ENCODE data around the gene BLTP2. TPM values are rescaled to one million over a fixed set of nuclear protein-coding genes. Genes with fewer than 3 reads are reported as not detected.

The BLTP2 gene
- total RNA-seq, 1 donor from 2014 or later: 65.6 TPM

DNA sequence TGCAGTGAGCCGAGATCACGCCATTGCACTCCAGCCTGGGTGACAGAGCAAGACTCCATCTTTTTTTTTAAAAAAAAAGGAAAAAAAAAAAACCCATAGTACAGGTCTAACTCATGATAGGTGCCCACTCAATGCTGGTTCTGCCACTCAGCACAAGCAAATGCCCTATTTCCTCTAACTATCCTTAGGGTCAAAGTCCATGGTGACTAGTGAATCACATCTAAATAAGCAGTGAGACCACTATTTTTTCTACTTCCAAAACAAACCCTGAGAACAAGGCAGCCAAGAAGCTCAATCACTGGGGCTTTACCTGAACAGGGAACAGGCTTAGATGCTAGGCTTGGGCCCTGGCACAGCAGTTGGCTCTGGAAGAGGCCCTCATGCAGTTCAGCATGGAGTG lies 3.4 kb downstream of the BLTP2 start:
- no peaks in the 10 kb centered on the region for H3K27me3 ChIP-seq
- H3K4me1 ChIP-seq: peaks cover 34% of the 10 kb centered on the region
- TF ChIP-seq POLR2A (IDR thresholded peaks at IDR 0.05): no peak
- no peak for TF ChIP-seq POLR2AphosphoS5 (IDR thresholded peaks at IDR 0.05; ENCODE audit: insufficient read depth in 1 of 2, low read depth in 1 of 2)
- TF ChIP-seq, protein P1, sequence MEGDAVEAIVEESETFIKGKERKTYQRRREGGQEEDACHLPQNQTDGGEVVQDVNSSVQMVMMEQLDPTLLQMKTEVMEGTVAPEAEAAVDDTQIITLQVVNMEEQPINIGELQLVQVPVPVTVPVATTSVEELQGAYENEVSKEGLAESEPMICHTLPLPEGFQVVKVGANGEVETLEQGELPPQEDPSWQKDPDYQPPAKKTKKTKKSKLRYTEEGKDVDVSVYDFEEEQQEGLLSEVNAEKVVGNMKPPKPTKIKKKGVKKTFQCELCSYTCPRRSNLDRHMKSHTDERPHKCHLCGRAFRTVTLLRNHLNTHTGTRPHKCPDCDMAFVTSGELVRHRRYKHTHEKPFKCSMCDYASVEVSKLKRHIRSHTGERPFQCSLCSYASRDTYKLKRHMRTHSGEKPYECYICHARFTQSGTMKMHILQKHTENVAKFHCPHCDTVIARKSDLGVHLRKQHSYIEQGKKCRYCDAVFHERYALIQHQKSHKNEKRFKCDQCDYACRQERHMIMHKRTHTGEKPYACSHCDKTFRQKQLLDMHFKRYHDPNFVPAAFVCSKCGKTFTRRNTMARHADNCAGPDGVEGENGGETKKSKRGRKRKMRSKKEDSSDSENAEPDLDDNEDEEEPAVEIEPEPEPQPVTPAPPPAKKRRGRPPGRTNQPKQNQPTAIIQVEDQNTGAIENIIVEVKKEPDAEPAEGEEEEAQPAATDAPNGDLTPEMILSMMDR (IDR thresholded peaks at IDR 0.05): no peak
- no peak overlapping the region for H3K27ac ChIP-seq
- H3K9me3 ChIP-seq: no peaks in the 10 kb centered on the region
- peaks cover 5 to 58% of the 10 kb centered on the region in 2 donors for H3K36me3 ChIP-seq
- no peak for DNase-seq (ENCODE audit: extremely low spot score in 2 of 2)
- H3K4me3 ChIP-seq: no peak overlapping the region
- intact Hi-C loops (cut with DNase I): no loop called here

DNA sequence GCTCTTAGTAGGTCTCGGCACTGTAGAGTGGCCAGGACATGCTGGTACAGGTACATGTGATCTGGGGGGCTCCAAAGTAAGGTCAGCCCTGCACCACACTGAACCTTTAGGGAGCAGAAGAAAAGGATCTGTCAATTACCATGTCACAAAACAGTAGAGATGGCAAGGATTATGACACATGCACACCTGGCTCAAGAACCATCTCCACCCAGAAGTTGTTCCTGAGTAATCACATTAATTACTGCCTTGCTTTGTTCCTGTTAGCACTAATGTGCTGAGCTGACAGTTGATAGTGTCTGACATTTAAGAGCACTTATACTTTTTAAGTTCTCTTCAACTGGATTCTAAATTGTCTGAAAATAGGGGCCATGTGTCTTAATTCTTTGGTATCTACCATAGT lies 9.5 kb downstream of the BLTP2 start:
- H3K4me3 ChIP-seq: no peak overlapping the region
- TF ChIP-seq, protein P1 (IDR thresholded peaks at IDR 0.05): no peak
- TF ChIP-seq POLR2AphosphoS5 (IDR thresholded peaks at IDR 0.05; ENCODE audit: insufficient read depth in 1 of 2, low read depth in 1 of 2) (no peak), POLR2A (IDR thresholded peaks at IDR 0.05) (no peak)
- H3K27ac ChIP-seq: no peak overlapping the region
- no peaks in the 10 kb centered on the region for H3K27me3 ChIP-seq
- no peak for DNase-seq (ENCODE audit: extremely low spot score in 2 of 2)
- H3K9me3 ChIP-seq: no peaks in the 10 kb centered on the region
- H3K4me1 ChIP-seq: no peaks in the 10 kb centered on the region
- intact Hi-C loops (cut with DNase I): no loop called here
- H3K36me3 ChIP-seq: peaks cover 5 to 93% of the 10 kb centered on the region in 2 donors

DNA sequence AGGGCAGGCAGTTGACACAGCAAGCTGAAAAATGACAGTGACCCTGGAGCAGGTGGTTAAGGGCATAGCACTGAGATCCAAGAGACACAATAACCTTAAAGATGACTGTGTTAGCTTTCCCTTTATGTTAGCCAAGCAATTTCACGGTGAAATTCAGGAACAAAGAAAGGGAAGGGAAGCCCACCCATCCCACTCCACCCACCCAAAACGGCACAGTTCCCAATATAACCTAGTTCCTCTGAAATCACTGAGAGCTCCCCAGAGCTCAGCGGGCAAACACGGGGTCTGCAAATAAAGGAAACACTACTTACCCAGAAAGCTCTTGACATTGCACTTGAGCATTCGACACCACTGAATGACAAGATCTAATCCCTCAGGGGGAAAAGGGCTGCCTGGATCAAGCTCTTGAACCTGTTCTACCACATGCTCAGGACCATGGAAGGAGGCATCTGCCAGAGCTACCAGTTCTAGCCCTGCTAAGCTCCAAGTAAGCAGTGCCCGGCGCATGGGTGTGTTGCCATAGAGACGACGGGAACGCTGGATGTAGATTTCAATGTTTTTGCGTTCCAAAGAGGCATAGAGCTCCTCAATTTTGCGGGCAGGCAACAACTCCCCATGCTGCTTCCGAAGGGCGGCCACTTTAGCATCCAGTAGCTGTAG lies 10.6 kb downstream of the BLTP2 start:
- TF ChIP-seq, protein P1 (IDR thresholded peaks at IDR 0.05): no peak
- TF ChIP-seq POLR2A (IDR thresholded peaks at IDR 0.05): no peak
- no peak for DNase-seq (ENCODE audit: extremely low spot score in 2 of 2)
- H3K9me3 ChIP-seq: no peaks in the 10 kb centered on the region
- H3K4me3 ChIP-seq: no peak overlapping the region
- H3K27me3 ChIP-seq: no peaks in the 10 kb centered on the region
- peaks cover 0 to 93% of the 10 kb centered on the region in 2 donors for H3K36me3 ChIP-seq
- intact Hi-C loops (cut with DNase I): no loop called here
- no peak overlapping the region for H3K27ac ChIP-seq
- no peaks in the 10 kb centered on the region for H3K4me1 ChIP-seq

DNA sequence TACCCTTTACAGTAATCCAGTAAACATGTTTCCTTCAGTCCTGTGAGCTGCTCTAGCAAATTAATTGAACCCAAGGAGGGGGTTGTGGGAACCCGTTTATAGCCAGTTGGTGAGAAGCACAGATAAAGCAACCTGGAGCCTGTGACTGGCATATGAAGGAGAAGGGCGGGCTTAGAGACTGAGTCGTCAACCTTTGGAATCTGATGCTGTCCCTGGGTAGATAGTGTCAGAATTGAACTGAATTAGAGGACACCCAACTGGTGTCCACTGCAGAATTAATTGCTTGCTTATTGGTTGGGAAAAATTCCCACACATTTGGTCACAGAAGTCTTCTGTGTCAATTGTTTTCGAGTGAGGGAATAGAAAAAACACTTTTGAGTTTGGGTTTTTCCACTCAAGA lies 18.1 kb downstream of the BLTP2 start:
- H3K27me3 ChIP-seq: no peaks in the 10 kb centered on the region
- no peak overlapping the region for H3K4me3 ChIP-seq
- intact Hi-C loops (cut with DNase I): no loop called here
- TF ChIP-seq POLR2AphosphoS5 (IDR thresholded peaks at IDR 0.05; ENCODE audit: insufficient read depth in 1 of 2, low read depth in 1 of 2): no peak
- TF ChIP-seq, protein P1 (IDR thresholded peaks at IDR 0.05): no peak
- no peak for TF ChIP-seq POLR2A (IDR thresholded peaks at IDR 0.05)
- no peaks in the 10 kb centered on the region for H3K9me3 ChIP-seq
- no peak for DNase-seq (ENCODE audit: extremely low spot score in 2 of 2)
- H3K4me1 ChIP-seq: no peaks in the 10 kb centered on the region
- H3K36me3 ChIP-seq: peaks cover 0 to 74% of the 10 kb centered on the region in 2 donors
- H3K27ac ChIP-seq: no peak overlapping the region

DNA sequence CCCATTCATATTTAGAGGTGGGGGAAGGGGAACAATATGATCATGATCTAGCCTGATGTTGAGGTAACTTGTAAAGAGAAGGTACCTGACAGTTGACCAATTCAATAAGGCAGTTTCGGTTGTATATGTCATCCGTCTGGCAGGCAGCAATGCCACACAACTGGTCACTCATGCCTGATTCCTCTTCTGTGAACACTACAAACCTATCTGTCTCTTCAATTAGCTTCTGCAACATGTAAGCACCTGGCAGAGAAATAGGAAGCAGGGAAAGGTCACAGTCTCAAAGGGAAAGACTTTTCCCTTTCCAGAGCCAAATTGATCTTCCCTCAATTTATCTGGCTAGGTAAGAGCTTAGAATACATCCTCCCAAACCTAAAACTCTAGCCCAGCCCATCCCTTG lies 20.8 kb downstream of the BLTP2 start:
- Histone ChIP-seq H3K27me3 (no peaks in the 10 kb centered on the region), H3K9me3 (no peaks in the 10 kb centered on the region), H3K4me3 (no peak overlapping the region), H3K36me3 (peaks cover 0 to 74% of the 10 kb centered on the region in 2 donors), H3K27ac (no peak overlapping the region), H3K4me1 (no peaks in the 10 kb centered on the region)
- TF ChIP-seq POLR2A (IDR thresholded peaks at IDR 0.05): no peak
- TF ChIP-seq POLR2AphosphoS5 (IDR thresholded peaks at IDR 0.05; ENCODE audit: insufficient read depth in 1 of 2, low read depth in 1 of 2): no peak
- TF ChIP-seq, protein P1 (IDR thresholded peaks at IDR 0.05): no peak
- no peak for DNase-seq (ENCODE audit: extremely low spot score in 2 of 2)
- intact Hi-C loops (cut with DNase I): no loop called here
